Measurements from ENCODE around the gene PIP4K2A.

The PIP4K2A gene

GRCh38 chr10:22603581-22603980 is 110.8 kb downstream of the PIP4K2A start:
- DNase-seq (ENCODE audit: low read depth in 1 of 2, low spot score in 1 of 2) = no peak

- DNase-seq (ENCODE audit: low read depth in 1 of 2, low spot score in 1 of 2) = no peak
Observed at GRCh38 chr10:22601618-22602017, 112.8 kb downstream of the PIP4K2A start.

- DNase-seq (ENCODE audit: low read depth in 1 of 2, low spot score in 1 of 2) = no peak
Observed at GRCh38 chr10:22599636-22600228, 114.6 kb downstream of the PIP4K2A start.

- no peak for DNase-seq (ENCODE audit: low read depth in 1 of 2, low spot score in 1 of 2)
Observed at GRCh38 chr10:22599048-22599561, 115.3 kb downstream of the PIP4K2A start.

GRCh38 chr10:22598478-22598877 is 115.9 kb downstream of the PIP4K2A start:
- DNase-seq (ENCODE audit: low read depth in 1 of 2, low spot score in 1 of 2) = no peak

- DNase-seq (ENCODE audit: low read depth in 1 of 2, low spot score in 1 of 2) = no peak
Observed at GRCh38 chr10:22597138-22597537, 117.2 kb downstream of the PIP4K2A start.

- DNase-seq (ENCODE audit: low read depth in 1 of 2, low spot score in 1 of 2) = no peak
Observed at GRCh38 chr10:22593636-22594198, 120.7 kb downstream of the PIP4K2A start.

GRCh38 chr10:22593026-22593425 is 121.4 kb downstream of the PIP4K2A start:
- DNase-seq (ENCODE audit: low read depth in 1 of 2, low spot score in 1 of 2) = no peak

GRCh38 chr10:22589851-22590514 is 124.4 kb downstream of the PIP4K2A start:
- no peak for DNase-seq (ENCODE audit: low read depth in 1 of 2, low spot score in 1 of 2)

GRCh38 chr10:22588462-22588861 is 125.9 kb downstream of the PIP4K2A start:
- no peak for DNase-seq (ENCODE audit: low read depth in 1 of 2, low spot score in 1 of 2)

- DNase-seq (ENCODE audit: low read depth in 1 of 2, low spot score in 1 of 2) = no peak
Observed at GRCh38 chr10:22583683-22584082, 130.7 kb downstream of the PIP4K2A start.

- DNase-seq (ENCODE audit: low read depth in 1 of 2, low spot score in 1 of 2) = no peak
Observed at GRCh38 chr10:22581461-22581860, 132.9 kb downstream of the PIP4K2A start.

GRCh38 chr10:22580711-22581110 is 133.7 kb downstream of the PIP4K2A start:
- no peak for DNase-seq (ENCODE audit: low read depth in 1 of 2, low spot score in 1 of 2)

GRCh38 chr10:22579826-22580225 is 134.6 kb downstream of the PIP4K2A start:
- no peak for DNase-seq (ENCODE audit: low read depth in 1 of 2, low spot score in 1 of 2)

- no peak for DNase-seq (ENCODE audit: low read depth in 1 of 2, low spot score in 1 of 2)
Observed at GRCh38 chr10:22573820-22574569, 140.4 kb downstream of the PIP4K2A start.

- DNase-seq (ENCODE audit: low read depth in 1 of 2, low spot score in 1 of 2) = no peak
Observed at GRCh38 chr10:22570733-22571430, 143.5 kb downstream of the PIP4K2A start.

- DNase-seq (ENCODE audit: low read depth in 1 of 2, low spot score in 1 of 2) = no peak
Observed at GRCh38 chr10:22570234-22570633, 144.1 kb downstream of the PIP4K2A start.

- DNase-seq (ENCODE audit: low read depth in 1 of 2, low spot score in 1 of 2) = no peak
Observed at GRCh38 chr10:22568928-22569327, 145.4 kb downstream of the PIP4K2A start.

- no peak for DNase-seq (ENCODE audit: low read depth in 1 of 2, low spot score in 1 of 2)
Observed at GRCh38 chr10:22564060-22564459, 150.3 kb downstream of the PIP4K2A start.

GRCh38 chr10:22561909-22562308 is 152.5 kb downstream of the PIP4K2A start:
- DNase-seq (ENCODE audit: low read depth in 1 of 2, low spot score in 1 of 2) = no peak

GRCh38 chr10:22560913-22561239 is 153.5 kb downstream of the PIP4K2A start:
- no peak for DNase-seq (ENCODE audit: low read depth in 1 of 2, low spot score in 1 of 2)

All from activated T-helper 1 cell treated with anti-CD3 and anti-CD28 coated beads, Interleukin-2, amount 50 U/mL, for 16 hours (primary cell).